Measurements from ENCODE around the gene BNC2.

BNC2 gene

DNA sequence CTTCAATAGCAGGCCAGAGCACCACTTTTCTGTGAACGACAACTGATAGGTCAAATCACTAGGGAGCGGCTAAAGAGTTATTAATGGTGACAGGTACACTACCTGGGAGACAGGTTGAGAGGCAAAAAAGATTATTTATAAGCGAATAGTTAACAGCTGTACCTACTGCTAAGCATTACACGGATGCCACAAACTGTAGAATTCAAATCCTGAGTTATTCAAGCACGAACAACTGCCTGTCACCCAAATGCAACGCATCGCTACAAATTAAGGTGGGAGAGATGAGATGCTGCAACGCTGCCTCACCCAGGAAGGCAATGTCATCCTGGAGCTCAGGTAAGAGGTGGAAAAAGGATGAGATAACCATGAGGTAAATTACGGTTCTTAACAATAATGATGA lies 342.9 kb downstream of the BNC2 start:
- CTCF ChIA-PET: interaction anchor here (1.6 kb wide), 1 partner anchor 17 kb away, joined by 4 read pairs; no protein-coding TSS in a partner anchor
- DNase-seq (ENCODE audit: extremely low spot score): no peak
- no peak for TF ChIP-seq CTCF (IDR thresholded peaks at IDR 0.05; ENCODE audit: control extremely low read depth, extremely low read depth, low read depth, missing control alignments)
- POLR2A ChIA-PET: no interaction called here

DNA sequence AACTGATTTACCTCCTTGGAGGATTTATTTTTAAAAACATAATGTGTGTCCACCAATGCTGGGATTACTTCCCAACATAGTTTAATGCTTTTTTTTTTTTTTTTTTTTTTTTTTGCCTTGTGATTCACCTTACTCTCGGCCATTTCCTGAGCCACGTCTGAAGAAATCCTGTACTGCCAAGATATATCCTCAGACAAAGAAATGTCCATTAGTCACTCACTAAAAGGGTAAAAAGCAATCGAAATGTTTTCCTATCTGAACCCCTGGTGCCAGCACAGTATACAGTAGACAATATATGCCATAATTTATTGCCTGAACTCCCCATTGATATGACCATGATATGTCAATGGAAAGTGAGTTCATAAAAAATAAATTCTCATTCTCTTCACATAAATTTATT lies 344.1 kb downstream of the BNC2 start:
- ChIA-PET CTCF (no interaction called here), POLR2A (no interaction called here)
- DNase-seq (ENCODE audit: extremely low spot score): no peak
- TF ChIP-seq CTCF (IDR thresholded peaks at IDR 0.05; ENCODE audit: control extremely low read depth, extremely low read depth, low read depth, missing control alignments): no peak

- DNase-seq (ENCODE audit: extremely low spot score): no peak
- CTCF ChIA-PET: interaction anchor here (1.5 kb wide), 1 partner anchor 10 kb away, joined by 3 read pairs; no protein-coding TSS in a partner anchor
- POLR2A ChIA-PET: no interaction called here
- TF ChIP-seq CTCF (IDR thresholded peaks at IDR 0.05; ENCODE audit: control extremely low read depth, extremely low read depth, low read depth, missing control alignments): no peak
Measured at GRCh38 chr9:16524823-16525222, 345.6 kb downstream of the BNC2 start.

GRCh38 chr9:16524078-16524477 lies 346.4 kb downstream of the BNC2 start:
- DNase-seq (ENCODE audit: extremely low spot score): no peak
- ChIA-PET CTCF (interaction anchor here (1.5 kb wide), 1 partner anchor 9 kb away, joined by 3 read pairs; no protein-coding TSS in a partner anchor), POLR2A (no interaction called here)
- TF ChIP-seq CTCF (IDR thresholded peaks at IDR 0.05; ENCODE audit: control extremely low read depth, extremely low read depth, low read depth, missing control alignments): no peak

- ChIA-PET CTCF (interaction anchor here (1.3 kb wide), 1 partner anchor 9 kb away, joined by 4 read pairs; no protein-coding TSS in a partner anchor), POLR2A (no interaction called here)
- DNase-seq (ENCODE audit: extremely low spot score): no peak
Measured at GRCh38 chr9:16521868-16522411, 348.5 kb downstream of the BNC2 start.

DNA sequence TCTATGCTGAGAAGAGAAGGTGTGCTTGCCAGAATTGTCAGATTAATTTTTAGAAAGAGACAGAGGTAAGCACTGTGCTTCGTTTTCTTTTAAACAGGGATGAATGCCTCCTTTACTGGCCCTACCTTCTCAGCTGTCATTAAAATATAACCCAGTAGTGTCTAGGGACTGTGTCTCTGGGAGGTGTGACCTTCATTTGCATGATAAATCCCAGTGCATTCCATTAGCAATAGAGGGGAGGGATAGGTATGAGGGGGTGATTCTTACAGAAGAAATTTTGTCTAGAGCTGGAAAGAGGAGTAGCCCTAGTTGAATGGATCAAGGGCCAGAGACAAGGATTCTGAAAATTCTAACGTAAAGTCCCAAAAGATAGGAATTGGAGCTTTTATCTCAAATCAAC lies 351.5 kb downstream of the BNC2 start:
- CTCF ChIA-PET: no interaction called here

More at GRCh38 chr9:16521868-16522411, 348.5 kb downstream of the BNC2 start:
- no peak for TF ChIP-seq CTCF (IDR thresholded peaks at IDR 0.05; ENCODE audit: control extremely low read depth, extremely low read depth, low read depth, missing control alignments)

More for the DNA sequence above, 351.5 kb downstream of the BNC2 start:
- no peak for TF ChIP-seq CTCF (IDR thresholded peaks at IDR 0.05; ENCODE audit: control extremely low read depth, extremely low read depth, low read depth, missing control alignments)
- POLR2A ChIA-PET: no interaction called here
- DNase-seq (ENCODE audit: extremely low spot score): no peak

All from GM10248 (cell line).